22Rv1 (cell line): Measurements from ENCODE around the gene R3HCC1L.

Experiments
- ZFX ChIP-seq: fragments of 450-650 bp; IDR thresholded peaks from 2 replicates; pipeline ENCODE4 v1.6.1; 2017; ENCODE audit warnings: antibody characterized with exemption, borderline replicate concordance
- TF ChIP-seq, protein P1 (sequence below): fragments of 450-650 bp; IDR thresholded peaks from 2 replicates; pipeline ENCODE4 v1.5.1; 2017; ENCODE audit warnings: mild to moderate bottlenecking

DNA sequence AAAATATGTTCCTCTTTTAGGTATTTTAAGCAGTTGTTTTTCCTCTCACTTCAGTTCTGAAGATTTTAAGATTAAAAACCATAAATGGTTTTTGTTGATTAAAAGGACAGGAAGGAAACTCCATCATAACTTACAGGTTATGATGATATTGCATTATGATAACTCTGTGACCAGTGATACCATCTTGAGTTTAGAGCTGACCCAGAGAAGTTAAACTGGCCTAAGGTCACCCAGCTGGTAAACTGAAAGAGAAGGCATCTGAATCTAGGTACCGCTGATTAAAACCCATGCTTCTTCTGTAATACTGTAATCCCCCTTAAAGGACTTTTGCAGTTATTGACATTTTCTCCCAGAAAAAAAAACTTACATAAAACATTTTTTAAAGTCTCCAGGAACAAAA lies 103.9 kb downstream of the R3HCC1L start:
- TF ChIP-seq, protein P1, sequence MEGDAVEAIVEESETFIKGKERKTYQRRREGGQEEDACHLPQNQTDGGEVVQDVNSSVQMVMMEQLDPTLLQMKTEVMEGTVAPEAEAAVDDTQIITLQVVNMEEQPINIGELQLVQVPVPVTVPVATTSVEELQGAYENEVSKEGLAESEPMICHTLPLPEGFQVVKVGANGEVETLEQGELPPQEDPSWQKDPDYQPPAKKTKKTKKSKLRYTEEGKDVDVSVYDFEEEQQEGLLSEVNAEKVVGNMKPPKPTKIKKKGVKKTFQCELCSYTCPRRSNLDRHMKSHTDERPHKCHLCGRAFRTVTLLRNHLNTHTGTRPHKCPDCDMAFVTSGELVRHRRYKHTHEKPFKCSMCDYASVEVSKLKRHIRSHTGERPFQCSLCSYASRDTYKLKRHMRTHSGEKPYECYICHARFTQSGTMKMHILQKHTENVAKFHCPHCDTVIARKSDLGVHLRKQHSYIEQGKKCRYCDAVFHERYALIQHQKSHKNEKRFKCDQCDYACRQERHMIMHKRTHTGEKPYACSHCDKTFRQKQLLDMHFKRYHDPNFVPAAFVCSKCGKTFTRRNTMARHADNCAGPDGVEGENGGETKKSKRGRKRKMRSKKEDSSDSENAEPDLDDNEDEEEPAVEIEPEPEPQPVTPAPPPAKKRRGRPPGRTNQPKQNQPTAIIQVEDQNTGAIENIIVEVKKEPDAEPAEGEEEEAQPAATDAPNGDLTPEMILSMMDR = no peak
- TF ChIP-seq ZFX = no peak
